ENCODE measurements around the gene CRB1. TPM values are rescaled to one million over a fixed set of nuclear protein-coding genes. Genes with fewer than 3 reads are reported as not detected.

Gene CRB1
- total and polyA plus RNA-seq, 9 donors = 0.14 to 0.54 (median 0.31) TPM

GRCh38 chr1:197339106-197340060 lies 71.3 kb downstream of the CRB1 start:
- Histone ChIP-seq H3K9me3 (replicated peaks; ENCODE audit: control insufficient read depth, low read depth, low read length) (no peaks in the 10 kb centered on the region), H3K27ac (ENCODE audit: low read length) (no peak overlapping the region), H3K27me3 (ENCODE audit: control insufficient read depth, insufficient read depth, low read length) (no peaks in the 10 kb centered on the region), H3K4me3 (ENCODE audit: low read length) (no peak overlapping the region), H3K4me1 (ENCODE audit: control insufficient read depth, insufficient read depth, low read length) (no peaks in the 10 kb centered on the region), H3K36me3 (ENCODE audit: control insufficient read depth, insufficient read depth, low read length) (no peaks in the 10 kb centered on the region)
- no peak for DNase-seq
- WGBS (ENCODE audit: insufficient coverage) = 87% methylated on average over 4 of the region's 9 CpGs

- Histone ChIP-seq H3K27me3 (ENCODE audit: control insufficient read depth, insufficient read depth, low read length) (no peaks in the 10 kb centered on the region), H3K4me1 (ENCODE audit: control insufficient read depth, insufficient read depth, low read length) (no peaks in the 10 kb centered on the region), H3K9me3 (replicated peaks; ENCODE audit: control insufficient read depth, low read depth, low read length) (no peaks in the 10 kb centered on the region), H3K4me3 (ENCODE audit: low read length) (no peak overlapping the region), H3K27ac (ENCODE audit: low read length) (no peak overlapping the region), H3K36me3 (ENCODE audit: control insufficient read depth, insufficient read depth, low read length) (no peaks in the 10 kb centered on the region)
- DNase-seq = no peak
- WGBS (ENCODE audit: insufficient coverage) = no CpG with 5 or more reads among the region's 1 CpG
Observed at GRCh38 chr1:197341626-197342025, 73.6 kb downstream of the CRB1 start.

- no peak overlapping the region for H3K27ac ChIP-seq (ENCODE audit: low read length)
- WGBS (ENCODE audit: insufficient coverage) = 64% methylated on average over 2 of the region's 3 CpGs
- no peak overlapping the region for H3K4me3 ChIP-seq (ENCODE audit: low read length)
- H3K27me3 ChIP-seq (ENCODE audit: control insufficient read depth, insufficient read depth, low read length) = no peaks in the 10 kb centered on the region
- H3K36me3 ChIP-seq (ENCODE audit: control insufficient read depth, insufficient read depth, low read length) = no peaks in the 10 kb centered on the region
- H3K9me3 ChIP-seq (replicated peaks; ENCODE audit: control insufficient read depth, low read depth, low read length) = no peaks in the 10 kb centered on the region
- H3K4me1 ChIP-seq (ENCODE audit: control insufficient read depth, insufficient read depth, low read length) = no peaks in the 10 kb centered on the region
- no peak for DNase-seq
Observed at GRCh38 chr1:197342044-197342565, 74.1 kb downstream of the CRB1 start.

GRCh38 chr1:197342669-197343068 lies 74.6 kb downstream of the CRB1 start:
- H3K36me3 ChIP-seq (ENCODE audit: control insufficient read depth, insufficient read depth, low read length) = no peaks in the 10 kb centered on the region
- no peak overlapping the region for H3K27ac ChIP-seq (ENCODE audit: low read length)
- no peaks in the 10 kb centered on the region for H3K4me1 ChIP-seq (ENCODE audit: control insufficient read depth, insufficient read depth, low read length)
- no peaks in the 10 kb centered on the region for H3K9me3 ChIP-seq (replicated peaks; ENCODE audit: control insufficient read depth, low read depth, low read length)
- peak; percentile 36 for DNase-seq
- WGBS (ENCODE audit: insufficient coverage) = 29% methylated on average over 1 of the region's 2 CpGs
- H3K4me3 ChIP-seq (ENCODE audit: low read length) = no peak overlapping the region
- no peaks in the 10 kb centered on the region for H3K27me3 ChIP-seq (ENCODE audit: control insufficient read depth, insufficient read depth, low read length)

GRCh38 chr1:197343663-197344273 lies 75.7 kb downstream of the CRB1 start:
- WGBS (ENCODE audit: insufficient coverage) = 80% methylated on average over 1 of the region's 4 CpGs
- H3K4me3 ChIP-seq (ENCODE audit: low read length) = no peak overlapping the region
- DNase-seq = no peak
- H3K9me3 ChIP-seq (replicated peaks; ENCODE audit: control insufficient read depth, low read depth, low read length) = no peaks in the 10 kb centered on the region
- H3K27me3 ChIP-seq (ENCODE audit: control insufficient read depth, insufficient read depth, low read length) = no peaks in the 10 kb centered on the region
- H3K36me3 ChIP-seq (ENCODE audit: control insufficient read depth, insufficient read depth, low read length) = no peaks in the 10 kb centered on the region
- H3K4me1 ChIP-seq (ENCODE audit: control insufficient read depth, insufficient read depth, low read length) = no peaks in the 10 kb centered on the region
- H3K27ac ChIP-seq (ENCODE audit: low read length) = no peak overlapping the region

GRCh38 chr1:197351821-197352440 lies 83.9 kb downstream of the CRB1 start:
- no peak overlapping the region for H3K27ac ChIP-seq (ENCODE audit: low read length)
- H3K9me3 ChIP-seq (replicated peaks; ENCODE audit: control insufficient read depth, low read depth, low read length) = no peaks in the 10 kb centered on the region
- no peak for DNase-seq
- H3K36me3 ChIP-seq (ENCODE audit: control insufficient read depth, insufficient read depth, low read length) = no peaks in the 10 kb centered on the region
- H3K4me1 ChIP-seq (ENCODE audit: control insufficient read depth, insufficient read depth, low read length) = no peaks in the 10 kb centered on the region
- WGBS (ENCODE audit: insufficient coverage) = no CpG with 5 or more reads among the region's 2 CpGs
- H3K4me3 ChIP-seq (ENCODE audit: low read length) = no peak overlapping the region
- no peaks in the 10 kb centered on the region for H3K27me3 ChIP-seq (ENCODE audit: control insufficient read depth, insufficient read depth, low read length)

GRCh38 chr1:197355248-197355995 lies 87.4 kb downstream of the CRB1 start:
- WGBS (ENCODE audit: insufficient coverage) = 94% methylated on average over 33 of the region's 39 CpGs
- Histone ChIP-seq H3K27me3 (ENCODE audit: control insufficient read depth, insufficient read depth, low read length) (no peaks in the 10 kb centered on the region), H3K4me3 (ENCODE audit: low read length) (no peak overlapping the region), H3K9me3 (replicated peaks; ENCODE audit: control insufficient read depth, low read depth, low read length) (no peaks in the 10 kb centered on the region), H3K36me3 (ENCODE audit: control insufficient read depth, insufficient read depth, low read length) (no peaks in the 10 kb centered on the region), H3K4me1 (ENCODE audit: control insufficient read depth, insufficient read depth, low read length) (peaks cover 4% of the 10 kb centered on the region), H3K27ac (ENCODE audit: low read length) (no peak overlapping the region)
- no peak for DNase-seq

GRCh38 chr1:197356723-197357533 lies 88.9 kb downstream of the CRB1 start:
- Histone ChIP-seq H3K4me1 (ENCODE audit: control insufficient read depth, insufficient read depth, low read length) (peaks cover 4% of the 10 kb centered on the region), H3K36me3 (ENCODE audit: control insufficient read depth, insufficient read depth, low read length) (no peaks in the 10 kb centered on the region), H3K9me3 (replicated peaks; ENCODE audit: control insufficient read depth, low read depth, low read length) (no peaks in the 10 kb centered on the region), H3K4me3 (ENCODE audit: low read length) (no peak overlapping the region), H3K27ac (ENCODE audit: low read length) (no peak overlapping the region), H3K27me3 (ENCODE audit: control insufficient read depth, insufficient read depth, low read length) (no peaks in the 10 kb centered on the region)
- 70% methylated on average over 2 of the region's 5 CpGs for WGBS (ENCODE audit: insufficient coverage)
- DNase-seq = no peak

GRCh38 chr1:197358959-197359358 lies 90.9 kb downstream of the CRB1 start:
- no peak for DNase-seq
- H3K9me3 ChIP-seq (replicated peaks; ENCODE audit: control insufficient read depth, low read depth, low read length) = no peaks in the 10 kb centered on the region
- no peak overlapping the region for H3K4me3 ChIP-seq (ENCODE audit: low read length)
- H3K4me1 ChIP-seq (ENCODE audit: control insufficient read depth, insufficient read depth, low read length) = peaks cover 4% of the 10 kb centered on the region
- no peak overlapping the region for H3K27ac ChIP-seq (ENCODE audit: low read length)
- no peaks in the 10 kb centered on the region for H3K27me3 ChIP-seq (ENCODE audit: control insufficient read depth, insufficient read depth, low read length)
- no CpG with 5 or more reads among the region's 1 CpG for WGBS (ENCODE audit: insufficient coverage)
- H3K36me3 ChIP-seq (ENCODE audit: control insufficient read depth, insufficient read depth, low read length) = no peaks in the 10 kb centered on the region
